IPS-11a (cell line): Measurements from ENCODE around the gene RFC4.
A peak's percentile ranks its signal among the peaks of the same experiment; 100 is the strongest.
"Not testable (repeated sequence)": the region's sequence is repeated elsewhere in the genome, so short reads cannot be mapped to it uniquely, and the experiment has no call there.

ENCODE experiments used
- H3K4me3 ChIP-seq: one replicate; pipeline ENCODE4 v1.5.1; 2013; ENCODE audit warnings: low read depth, low read length, control low read depth

Gene RFC4

DNA sequence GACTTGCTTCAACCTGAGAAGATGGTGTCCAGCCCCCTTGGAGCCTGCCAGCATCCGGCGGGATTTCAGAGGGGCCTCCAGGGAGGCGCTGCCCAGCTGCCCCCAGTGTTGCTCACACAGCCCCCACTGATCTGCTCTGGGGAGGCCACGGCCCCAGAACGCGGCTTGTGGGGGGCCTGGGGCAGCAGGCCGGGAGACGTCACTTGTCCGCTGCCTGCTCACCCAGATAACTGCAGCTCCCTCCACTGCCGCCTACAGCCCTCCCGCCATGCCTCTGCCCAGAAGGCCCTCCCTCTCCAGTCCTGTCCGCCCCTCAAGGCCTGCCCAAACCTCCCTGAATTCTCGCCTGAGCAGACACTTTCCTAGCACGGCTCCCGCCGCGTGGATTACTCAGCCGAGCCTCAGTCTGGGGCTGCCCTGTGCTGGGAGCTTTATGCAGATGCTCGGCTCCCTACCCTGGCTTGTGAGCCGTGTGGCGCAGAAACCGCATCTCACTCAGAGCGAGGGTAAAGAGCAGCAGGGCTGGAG is 19.1 kb upstream of the RFC4 start:
- peak overlapping the region; percentile 30 for H3K4me3 ChIP-seq

DNA sequence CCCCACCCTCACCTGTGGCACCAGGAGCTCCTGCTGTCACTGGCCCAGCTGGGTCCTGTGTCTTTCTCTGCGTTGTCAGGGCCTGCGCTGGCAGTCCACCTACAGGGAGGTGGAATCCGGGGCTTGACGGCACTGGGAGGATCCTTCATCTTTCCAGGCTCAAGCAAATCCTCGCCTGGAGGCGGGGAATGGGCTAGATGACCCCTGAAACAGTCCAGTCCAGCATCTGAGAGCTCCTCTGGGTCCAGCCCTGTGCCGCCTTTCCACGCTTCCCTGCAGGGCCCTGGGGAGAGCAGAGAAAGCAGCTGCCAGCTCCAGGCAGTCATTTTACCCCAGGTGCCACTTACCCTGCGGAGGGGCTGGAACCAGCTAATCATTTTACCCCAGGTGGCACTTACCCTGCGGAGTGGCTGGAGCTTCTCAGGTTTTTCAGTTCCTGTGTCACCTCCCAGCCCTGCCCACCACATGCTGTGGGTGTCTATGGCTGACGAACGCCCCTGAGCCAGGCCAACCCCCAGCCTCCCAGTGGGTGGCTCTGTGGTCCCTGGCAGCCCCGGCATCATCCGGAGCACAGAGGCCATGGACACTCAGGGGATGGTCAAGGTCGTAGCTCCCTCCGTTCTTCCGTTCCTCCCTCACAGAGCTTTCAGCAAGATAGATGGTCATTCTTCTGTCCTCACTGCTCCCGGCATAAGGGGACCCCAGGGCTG is 18.3 kb upstream of the RFC4 start:
- H3K4me3 ChIP-seq: peak overlapping the region; percentile 30

- no peak overlapping the region for H3K4me3 ChIP-seq
Observed at GRCh38 chr3:186823386-186823785, 17.1 kb upstream of the RFC4 start.

DNA sequence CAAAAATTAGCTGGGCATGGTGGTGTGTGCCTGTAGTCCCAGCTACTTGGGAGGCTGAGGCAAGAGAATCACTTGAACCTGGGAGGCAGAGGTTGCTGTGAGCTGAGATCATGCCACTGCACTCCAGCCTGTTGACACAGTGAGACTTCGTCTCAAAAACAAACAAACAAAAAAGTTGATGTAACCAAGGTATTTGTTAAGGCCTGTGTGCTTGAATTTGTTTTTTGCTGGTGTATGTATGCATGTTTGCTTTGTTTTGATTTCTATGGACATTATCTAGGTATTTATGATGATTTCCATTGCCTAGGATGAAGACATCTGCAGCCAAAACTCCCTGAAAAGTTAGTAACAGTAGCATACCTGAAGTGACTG is 16.1 kb upstream of the RFC4 start:
- H3K4me3 ChIP-seq: not testable (repeated sequence)

DNA sequence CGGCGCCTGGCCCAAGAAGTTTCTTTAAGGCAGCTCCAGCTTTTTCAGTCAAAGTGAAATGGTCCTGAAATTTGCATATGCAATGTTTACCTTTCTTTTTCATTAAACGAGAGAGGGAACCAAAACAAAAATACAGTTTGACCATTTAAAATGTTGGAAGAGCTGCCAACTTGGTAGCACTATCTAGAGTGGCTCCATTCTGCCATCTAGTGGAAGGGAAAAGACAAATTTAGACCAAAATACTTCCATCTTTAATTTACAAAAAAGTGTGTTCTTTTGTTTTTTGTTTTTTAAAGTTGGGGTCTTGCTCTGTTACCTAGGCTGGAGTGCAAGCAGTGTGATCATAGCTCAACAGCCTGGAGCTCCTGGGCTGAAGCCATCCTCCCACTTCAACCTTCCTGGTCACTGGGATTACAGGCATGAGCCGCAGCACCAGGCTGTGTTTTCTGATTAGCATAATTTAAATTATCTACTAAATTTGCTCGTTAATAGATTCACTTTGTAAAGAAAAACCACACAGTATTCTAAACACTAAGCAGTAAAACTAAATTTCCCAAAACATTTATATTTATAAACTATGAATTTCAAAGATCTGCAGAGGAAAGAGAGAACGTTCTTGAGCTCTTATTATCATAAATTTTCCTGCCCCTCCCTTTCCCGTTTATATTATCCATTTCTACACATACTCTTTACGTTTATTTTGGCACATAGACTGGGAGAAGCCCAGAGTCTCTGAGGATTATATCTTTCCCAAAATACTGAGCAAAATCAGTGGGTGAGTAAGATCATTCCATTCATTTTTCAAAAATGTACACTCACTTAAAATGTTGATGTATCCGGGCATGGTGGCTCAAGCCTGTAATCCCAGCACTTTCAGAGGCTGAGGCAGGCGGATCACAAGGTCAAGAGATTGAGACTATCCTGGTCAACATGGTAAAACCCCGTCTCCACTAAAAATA is 15.4 kb upstream of the RFC4 start:
- no peak overlapping the region for H3K4me3 ChIP-seq

DNA sequence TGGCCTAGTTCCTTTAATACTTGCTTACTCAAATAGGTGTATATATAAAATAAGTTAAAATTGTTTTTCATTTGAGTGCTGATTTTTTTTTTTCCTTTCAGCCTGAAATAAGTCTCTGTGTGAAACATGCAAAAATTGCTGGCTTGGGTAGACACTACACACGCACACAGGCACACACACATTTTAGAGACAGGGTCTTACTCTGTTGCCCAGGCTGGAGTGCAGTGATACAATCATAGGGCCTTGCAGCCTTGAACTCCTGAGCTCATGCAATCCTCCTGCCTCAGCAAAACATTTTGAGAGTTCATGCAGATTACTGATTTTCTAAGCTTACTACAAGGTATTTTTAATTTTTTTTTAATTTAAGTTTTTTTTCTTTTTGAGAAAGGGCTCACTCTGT is 12.7 kb upstream of the RFC4 start:
- H3K4me3 ChIP-seq: no peak overlapping the region

- no peak overlapping the region for H3K4me3 ChIP-seq
Observed at GRCh38 chr3:186818516-186818915, 12.2 kb upstream of the RFC4 start.

DNA sequence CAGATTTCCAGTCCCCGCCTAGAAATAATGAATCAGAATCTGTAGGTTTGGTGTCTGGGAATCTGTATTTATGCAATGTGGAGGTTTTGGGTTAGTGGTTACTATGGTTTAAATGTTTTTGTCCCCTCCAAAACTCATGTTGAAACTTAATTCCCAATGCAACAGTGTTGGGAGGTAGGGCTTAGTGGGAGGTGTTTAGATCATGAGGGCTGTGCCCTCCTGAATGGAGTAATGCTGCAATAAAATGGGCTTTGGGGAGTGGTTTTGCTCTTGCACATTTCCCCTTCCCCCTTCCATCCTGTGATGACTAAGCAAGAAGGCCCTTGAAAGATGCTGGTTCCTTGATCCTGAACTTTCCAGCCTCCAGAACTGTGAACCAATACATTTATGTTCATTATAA is 9.2 kb upstream of the RFC4 start:
- no peak overlapping the region for H3K4me3 ChIP-seq

DNA sequence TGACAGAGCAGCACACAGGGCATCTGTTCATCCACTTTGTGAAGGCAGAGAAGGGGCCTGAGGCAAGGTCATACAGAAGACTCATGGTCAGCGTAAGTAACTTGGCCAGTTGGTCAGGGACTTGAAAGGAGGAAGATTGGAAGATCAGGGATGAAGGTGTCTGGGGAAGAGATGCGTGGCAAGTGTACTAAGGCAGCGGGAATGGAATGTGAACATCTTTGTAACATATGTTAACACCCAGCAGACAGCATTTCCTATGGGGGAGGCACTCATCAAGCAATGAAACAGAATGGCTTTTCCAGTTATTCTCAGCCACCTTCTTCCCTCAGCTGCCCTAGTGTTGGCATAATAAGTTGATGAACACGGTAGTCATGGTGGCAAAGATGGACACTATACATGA is 7.8 kb upstream of the RFC4 start:
- no peak overlapping the region for H3K4me3 ChIP-seq

- not testable (repeated sequence) for H3K4me3 ChIP-seq
Observed at GRCh38 chr3:186811313-186811712, 5.0 kb upstream of the RFC4 start.

DNA sequence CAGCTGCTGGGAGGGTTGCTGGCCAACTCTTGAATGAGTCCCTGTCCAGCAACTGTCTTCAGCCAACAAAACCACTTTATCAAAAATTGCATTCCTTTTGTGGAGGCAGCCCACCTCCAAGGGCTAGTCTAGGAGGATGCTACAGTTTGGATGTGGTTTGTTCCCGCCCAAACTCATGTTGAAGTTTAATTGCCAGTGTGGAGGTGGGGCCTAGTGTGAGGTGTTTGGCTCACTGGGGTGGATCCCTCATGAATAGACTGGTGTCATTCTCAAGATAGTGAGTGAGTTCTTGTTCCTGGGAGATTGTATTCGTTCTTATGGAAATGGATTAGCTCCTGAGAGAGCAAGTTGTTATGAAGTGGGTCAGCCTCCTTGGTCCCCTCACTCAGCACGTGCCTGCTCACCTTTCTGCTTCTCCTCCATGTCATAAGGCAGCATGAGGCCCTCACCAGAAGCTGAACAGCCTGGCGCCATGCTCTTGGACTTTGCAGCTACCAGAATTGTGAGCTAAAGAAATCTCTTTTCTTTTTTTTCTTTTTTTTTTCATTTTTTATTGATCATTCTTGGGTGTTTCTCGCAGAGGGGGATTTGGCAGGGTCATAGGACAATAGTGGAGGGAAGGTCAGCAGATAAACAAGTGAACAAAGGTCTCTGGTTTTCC is 4.2 kb upstream of the RFC4 start:
- H3K4me3 ChIP-seq: no peak overlapping the region

DNA sequence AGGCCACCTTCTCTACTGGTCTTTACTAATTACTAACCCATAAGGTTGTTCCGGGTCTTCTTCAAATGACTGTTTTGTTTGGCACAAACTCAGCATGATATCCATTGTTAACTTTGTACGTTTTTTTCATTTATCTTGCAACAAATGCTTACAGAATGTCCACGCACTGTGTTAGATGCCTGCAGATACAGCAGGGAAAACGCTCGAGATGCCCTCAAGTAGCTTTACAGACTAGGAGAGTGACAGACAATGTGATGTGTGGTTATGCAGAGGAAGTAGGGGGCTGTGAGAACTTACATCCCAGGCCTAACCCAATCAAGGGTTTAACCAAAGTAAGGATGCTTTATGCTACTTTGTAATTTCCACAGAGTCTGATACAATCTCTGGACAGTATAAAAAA is 949 bp upstream of the RFC4 start:
- H3K4me3 ChIP-seq: no peak overlapping the region

GRCh38 chr3:186803447-186803846 is 2.8 kb downstream of the RFC4 start:
- not testable (repeated sequence) for H3K4me3 ChIP-seq

- no peak overlapping the region for H3K4me3 ChIP-seq
Observed at GRCh38 chr3:186802701-186803100, 3.6 kb downstream of the RFC4 start.

- no peak overlapping the region for H3K4me3 ChIP-seq
Observed at GRCh38 chr3:186800285-186800684, 6.0 kb downstream of the RFC4 start.

DNA sequence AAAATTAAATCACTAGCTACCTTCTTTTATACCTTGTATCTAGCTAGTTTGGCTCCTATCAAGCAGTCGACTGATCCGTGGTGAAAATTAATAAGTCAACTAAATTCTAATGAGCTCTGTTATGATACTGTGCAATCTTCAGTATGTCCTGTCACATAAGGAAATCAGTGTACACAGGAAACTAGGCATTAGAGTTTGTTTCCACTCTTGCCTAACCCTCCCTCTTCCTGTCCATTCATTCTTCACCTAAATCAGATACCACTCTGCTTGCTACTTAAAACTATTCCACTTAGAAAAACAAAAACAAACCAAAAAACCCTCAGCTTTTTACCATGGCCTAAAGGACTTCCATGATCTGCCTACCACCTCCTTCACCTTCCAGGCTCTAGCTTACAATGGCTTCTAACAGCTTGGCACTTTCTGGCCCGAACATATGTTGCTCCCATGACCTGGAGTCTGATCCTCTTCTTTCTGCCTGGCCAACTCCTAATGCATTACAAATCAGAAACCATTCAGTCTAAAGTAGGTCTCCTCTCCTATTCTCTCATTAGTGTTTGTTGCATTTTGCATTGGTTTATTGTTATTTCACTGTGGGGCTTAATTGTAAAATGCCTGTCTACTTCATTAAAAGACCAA is 7.9 kb downstream of the RFC4 start:
- no peak overlapping the region for H3K4me3 ChIP-seq

DNA sequence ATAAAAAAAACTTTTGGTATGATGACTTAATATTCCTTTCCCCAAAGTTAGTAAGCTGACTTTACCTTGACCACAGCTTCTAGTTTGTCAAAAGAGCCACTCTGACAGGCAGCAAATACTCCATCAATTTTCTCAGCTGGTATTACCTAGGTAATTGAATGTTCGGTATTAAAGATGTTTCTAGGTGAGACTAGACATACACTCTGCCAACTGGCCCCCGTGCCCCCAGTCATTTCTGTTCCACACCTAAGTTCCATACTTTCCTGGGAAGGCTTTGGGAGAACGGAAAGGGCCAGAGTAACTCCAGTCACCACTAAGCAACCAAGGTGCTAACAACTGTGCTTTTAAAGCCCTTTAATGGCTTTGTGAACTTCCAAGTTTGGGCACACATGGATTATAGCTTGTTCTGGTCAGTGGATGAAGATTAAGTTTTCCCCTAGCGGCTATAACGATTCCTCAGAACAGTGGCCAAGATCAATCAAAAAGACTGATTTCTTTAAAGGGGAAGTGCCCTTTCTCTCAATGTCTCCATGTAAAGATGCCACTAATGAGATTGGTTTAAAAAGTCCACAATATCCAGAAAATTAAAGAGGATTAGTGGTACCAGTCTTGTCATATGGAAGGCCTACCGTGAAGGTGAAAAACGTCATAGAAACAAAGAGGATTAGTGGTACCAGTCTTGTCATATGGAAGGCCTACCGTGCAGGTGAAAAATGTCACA is 15.9 kb downstream of the RFC4 start:
- H3K4me3 ChIP-seq: no peak overlapping the region

DNA sequence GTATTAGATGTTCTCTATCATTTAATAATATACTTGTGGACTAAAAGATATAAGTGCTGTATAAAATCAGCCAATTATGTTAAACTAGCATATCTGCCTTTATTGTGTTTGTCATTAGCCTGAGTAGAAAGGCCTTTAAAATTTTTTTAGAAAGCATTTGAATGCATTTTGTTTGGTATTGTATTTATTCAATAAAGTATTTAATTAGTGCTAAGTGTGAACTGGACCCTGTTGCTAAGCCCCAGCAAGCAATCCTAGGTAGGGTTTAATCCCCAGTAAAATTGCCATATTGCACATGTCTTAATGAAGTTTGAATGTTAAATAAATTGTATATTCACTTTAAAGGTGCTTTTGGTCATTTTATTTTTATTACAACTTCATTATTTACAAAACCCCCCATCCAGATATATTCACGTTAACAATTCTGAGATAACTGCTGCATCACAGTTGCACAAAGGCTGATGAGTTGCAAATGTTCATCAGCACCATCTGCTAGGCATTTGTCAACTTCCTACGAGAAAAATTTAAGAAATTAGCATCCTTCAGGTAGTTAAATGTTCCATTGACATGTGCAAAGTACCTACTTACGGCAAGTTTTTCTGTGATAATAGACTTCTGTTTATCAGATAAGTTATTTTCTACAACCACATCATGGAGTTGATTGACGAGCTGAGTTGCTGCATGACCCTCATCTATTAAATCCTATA is 16.6 kb downstream of the RFC4 start:
- H3K4me3 ChIP-seq: no peak overlapping the region

DNA sequence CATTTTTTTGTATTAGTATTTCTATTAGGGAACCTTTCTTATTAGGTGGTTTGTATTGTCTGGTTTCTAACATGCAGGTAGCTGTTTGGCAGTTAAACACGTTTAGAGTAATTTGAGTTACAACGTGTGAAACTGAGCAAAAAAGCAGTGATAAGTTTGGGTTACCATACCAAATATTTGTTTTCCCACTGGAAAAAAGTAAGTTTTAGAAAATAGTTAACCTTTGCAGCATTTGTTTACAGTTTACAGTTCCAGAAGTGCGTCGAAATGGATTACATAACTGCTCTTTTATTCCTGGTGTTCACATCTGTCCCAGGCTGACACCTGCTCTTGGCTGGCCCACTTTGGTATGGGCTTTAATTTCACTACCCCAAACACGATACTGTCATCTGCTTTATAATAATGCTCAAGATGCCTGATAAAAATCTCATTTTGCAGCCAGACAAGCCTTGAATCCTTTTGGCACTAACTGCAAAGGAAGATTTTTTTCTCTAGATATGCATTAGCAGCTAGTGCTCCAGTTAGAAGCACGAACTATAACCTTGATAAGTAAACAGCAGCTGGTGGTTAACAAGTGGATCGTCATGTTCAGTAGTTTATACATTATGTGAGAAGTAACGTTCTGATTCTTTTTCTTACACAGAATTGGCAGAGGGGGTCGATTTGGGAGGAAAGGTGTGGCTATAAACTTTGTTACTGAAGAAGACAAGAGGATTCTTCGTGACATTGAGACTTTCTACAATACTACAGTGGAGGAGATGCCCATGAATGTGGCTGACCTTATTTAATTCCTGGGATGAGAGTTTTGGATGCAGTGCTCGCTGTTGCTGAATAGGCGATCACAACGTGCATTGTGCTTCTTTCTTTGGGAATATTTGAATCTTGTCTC is 17.6 kb downstream of the RFC4 start:
- H3K4me3 ChIP-seq: no peak overlapping the region
